ENCODE data around the gene ZNF3.

- TF ChIP-seq, protein P1, sequence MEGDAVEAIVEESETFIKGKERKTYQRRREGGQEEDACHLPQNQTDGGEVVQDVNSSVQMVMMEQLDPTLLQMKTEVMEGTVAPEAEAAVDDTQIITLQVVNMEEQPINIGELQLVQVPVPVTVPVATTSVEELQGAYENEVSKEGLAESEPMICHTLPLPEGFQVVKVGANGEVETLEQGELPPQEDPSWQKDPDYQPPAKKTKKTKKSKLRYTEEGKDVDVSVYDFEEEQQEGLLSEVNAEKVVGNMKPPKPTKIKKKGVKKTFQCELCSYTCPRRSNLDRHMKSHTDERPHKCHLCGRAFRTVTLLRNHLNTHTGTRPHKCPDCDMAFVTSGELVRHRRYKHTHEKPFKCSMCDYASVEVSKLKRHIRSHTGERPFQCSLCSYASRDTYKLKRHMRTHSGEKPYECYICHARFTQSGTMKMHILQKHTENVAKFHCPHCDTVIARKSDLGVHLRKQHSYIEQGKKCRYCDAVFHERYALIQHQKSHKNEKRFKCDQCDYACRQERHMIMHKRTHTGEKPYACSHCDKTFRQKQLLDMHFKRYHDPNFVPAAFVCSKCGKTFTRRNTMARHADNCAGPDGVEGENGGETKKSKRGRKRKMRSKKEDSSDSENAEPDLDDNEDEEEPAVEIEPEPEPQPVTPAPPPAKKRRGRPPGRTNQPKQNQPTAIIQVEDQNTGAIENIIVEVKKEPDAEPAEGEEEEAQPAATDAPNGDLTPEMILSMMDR (IDR thresholded peaks at IDR 0.05): no peak
- TF ChIP-seq EZH2 (IDR thresholded peaks at IDR 0.05) (no peak), EZH2phosphoT487 (IDR thresholded peaks at IDR 0.05) (no peak)
Measured at GRCh38 chr7:100085515-100085914, 4.0 kb upstream of the ZNF3 start.
